ENCODE results near the gene SLC18A3. TPM values are rescaled to one million over a fixed set of nuclear protein-coding genes. Genes with fewer than 3 reads are reported as not detected.

Gene SLC18A3
- total RNA-seq, 1 experiment from 2014 or later = 0.13 TPM

GRCh38 chr10:49651917-49652316 is 41.8 kb downstream of the SLC18A3 start (continued):
- no peak for TF ChIP-seq PRRX2 (CRISPR knock-in tag; IDR thresholded peaks at IDR 0.05)
- TF ChIP-seq ZNF396 (CRISPR knock-in tag; IDR thresholded peaks at IDR 0.05; ENCODE audit: borderline replicate concordance) = no peak
- TF ChIP-seq MAX (CRISPR knock-in tag; IDR thresholded peaks at IDR 0.05) = no peak
- TF ChIP-seq HMGXB4 (CRISPR knock-in tag; IDR thresholded peaks at IDR 0.05) = no peak
- TF ChIP-seq ZNF263 (CRISPR knock-in tag; IDR thresholded peaks at IDR 0.05; ENCODE audit: low read depth) = no peak
- no peak for TF ChIP-seq NR2C2 (CRISPR knock-in tag; IDR thresholded peaks at IDR 0.05)

- ChIA-PET POLR2A (no interaction called here), CTCF (no interaction called here)
- Mint-ChIP-seq H3K4me3 (no peak overlapping the region), H3K36me3 (no peaks in the 10 kb centered on the region), H3K4me1 (peaks cover 14% of the 10 kb centered on the region), H3K27ac (no peak overlapping the region), H3K9me3 (no peaks in the 10 kb centered on the region), H3K27me3 (ENCODE audit: low read depth) (peaks cover 26% of the 10 kb centered on the region)
- DNase-seq (ENCODE audit: low spot score) = no peak
- ATAC-seq = no peak
- TF ChIP-seq ESRRA (CRISPR knock-in tag; IDR thresholded peaks at IDR 0.05; ENCODE audit: borderline replicate concordance) (no peak), ZNF232 (CRISPR knock-in tag; IDR thresholded peaks at IDR 0.05) (no peak), STAT6 (CRISPR knock-in tag; conservative IDR thresholded peaks at IDR 0.05; ENCODE audit: low read depth) (no peak), MYBL2 (CRISPR knock-in tag; IDR thresholded peaks at IDR 0.05) (no peak), MXD4 (CRISPR knock-in tag; IDR thresholded peaks at IDR 0.05; ENCODE audit: borderline replicate concordance) (no peak), ARID4B (CRISPR knock-in tag; IDR thresholded peaks at IDR 0.05; ENCODE audit: borderline replicate concordance) (no peak), RORB (CRISPR knock-in tag; IDR thresholded peaks at IDR 0.05) (no peak), ERG (CRISPR knock-in tag; IDR thresholded peaks at IDR 0.05) (no peak), NFE2L1 (CRISPR knock-in tag; IDR thresholded peaks at IDR 0.05) (no peak), ELF4 (CRISPR knock-in tag; IDR thresholded peaks at IDR 0.05; ENCODE audit: low read depth) (no peak), FOXP1 (CRISPR knock-in tag; IDR thresholded peaks at IDR 0.05; ENCODE audit: borderline replicate concordance) (no peak), AR (CRISPR knock-in tag; IDR thresholded peaks at IDR 0.05) (no peak)
Measured at GRCh38 chr10:49652421-49653272, 42.5 kb downstream of the SLC18A3 start.

All from WTC11 (cell line).